Gastrocnemius medialis (tissue), 4 donors: ENCODE results near the gene BORCS5. TPM values are rescaled to one million over a fixed set of nuclear protein-coding genes. Genes with fewer than 3 reads are reported as not detected.

Experiments
- ATAC-seq, 2 donors: fragments of 150-250 bp; one replicate each; pipeline ENCODE4 v1.9.1; 2016
- DNase-seq, 2 donors: peaks; one replicate each; pipeline ENCODE4 v3.0.0-alpha.2; 2019
- H3K27ac ChIP-seq, 4 donors: fragments of 200-600 bp; sonication (generic); 1 replicate in 1 of 4; 2 replicates in 3 of 4; pipeline ENCODE4 v1.5.1; 2016 to 2018; ENCODE audit warnings: mild to moderate bottlenecking in 2 of 4, moderate library complexity in 1 of 4
- H3K27me3 ChIP-seq, 3 donors: fragments of 200-600 bp; sonication (generic) in 2 of 3; 1 replicate in 1 of 3; 2 replicates in 2 of 3; pipeline versions ENCODE4 v1.5.1 to v1.6.0; 2016 to 2019; ENCODE audit warnings: mild to moderate bottlenecking in 1 of 3, moderate library complexity in 1 of 3
- H3K36me3 ChIP-seq, 2 donors: fragments of 200-600 bp; sonication (generic) in 1 of 2; one replicate each; pipeline ENCODE4 v1.5.1; 2017 to 2018
- H3K4me1 ChIP-seq, 2 donors: fragments of 200-600 bp; sonication (generic) in 1 of 2; one replicate each; pipeline ENCODE4 v1.5.1; 2016 to 2017; ENCODE audit warnings: mild to moderate bottlenecking in 2 of 2
- H3K4me3 ChIP-seq, 4 donors: fragments of 200-600 bp; sonication (generic) in 3 of 4; 1 replicate in 1 of 4; 2 replicates in 3 of 4; pipeline ENCODE4 v1.5.1; 2016 to 2019; ENCODE audit warnings: mild to moderate bottlenecking in 2 of 4
- H3K9me3 ChIP-seq, 3 donors: fragments of 200-600 bp; sonication (generic) in 2 of 3; 1 replicate in 1 of 3; 2 replicates in 2 of 3; pipeline ENCODE4 v1.5.1; 2016 to 2019
- CTCF ChIP-seq, 5 experiments: fragments of 450-650 bp in 3 of 5; fragments of 200-600 bp in 2 of 5; sonication (generic) in 2 of 5; IDR thresholded peaks in 4 of 5; conservative IDR thresholded peaks in 1 of 5; 1 replicate in 4 of 5; 2 replicates in 1 of 5; pipeline ENCODE4 v1.5.1; 2016 to 2019; ENCODE audit warnings: antibody characterized with exemption in 5 of 5, mild to moderate bottlenecking in 3 of 5, moderate library complexity in 3 of 5
- POLR2A ChIP-seq, 2 donors: fragments of 450-650 bp; IDR thresholded peaks; one replicate each; pipeline ENCODE4 v1.6.1; 2017; ENCODE audit warnings: antibody characterized with exemption in 2 of 2, mild to moderate bottlenecking in 2 of 2, moderate library complexity in 2 of 2
- in situ Hi-C, 4 donors: fragments of 200-750 bp; cut with MboI; loops; one replicate each; pipeline versions ENCODE4 v1.15.0 to v1.8.0; 2017; ENCODE audit warnings: low sequenced_read_pairs in 4 of 4
- intact Hi-C: fragments of 100-400 bp; cut with DNase I; formaldehyde crosslinking; loops from one replicate; pipeline ENCODE4 v1.15.1; 2023; ENCODE audit warnings: low total_unique reads
- total RNA-seq, 4 donors: library from RNA; depleted of rRNA; stranded (reverse); fragments of >200 nt; gene quantifications; one replicate each; pipeline versions ENCODE4 v1.1.0 to v1.2.3, GENCODE V29; 2016

The BORCS5 gene
- total RNA-seq, 4 donors from 2014 or later, result 13.0 to 13.9 (median 13.4) TPM

- no peak for ATAC-seq
- Histone ChIP-seq H3K4me3 (peak overlapping the region in 1 of 4 donors; percentile 94), H3K4me1 (peaks cover 15 to 16% of the 10 kb centered on the region in 2 donors), H3K9me3 (no peaks in the 10 kb centered on the region), H3K27me3 (no peaks in the 10 kb centered on the region), H3K36me3 (no peaks in the 10 kb centered on the region), H3K27ac (peak overlapping the region; percentile 96 to 99 (median 98))
- in situ Hi-C loops (loop anchor here in 1 of 4 donors (25.0 kb wide), 1 partner anchor 354 kb away; the partner anchor contains the start of gene CDKN1B), intact Hi-C loops (loop anchor here (10.0 kb wide), 1 partner anchor 1634 kb away; the partner anchor contains the start of gene YBX3)
- TF ChIP-seq CTCF (IDR thresholded peaks at IDR 0.05 in 4 of 5, conservative IDR thresholded peaks at IDR 0.05 in 1 of 5) (no peak), POLR2A (IDR thresholded peaks at IDR 0.05) (no peak)
- no peak for DNase-seq
Measured at GRCh38 chr12:12358528-12358927, 1.6 kb downstream of the BORCS5 start.

GRCh38 chr12:12364787-12365445, 8.0 kb downstream of the BORCS5 start:
- Histone ChIP-seq H3K9me3 (no peaks in the 10 kb centered on the region), H3K4me1 (peaks cover 0 to 7% of the 10 kb centered on the region in 2 donors), H3K27me3 (no peaks in the 10 kb centered on the region), H3K36me3 (no peaks in the 10 kb centered on the region), H3K4me3 (no peak overlapping the region), H3K27ac (no peak overlapping the region)
- ATAC-seq, result no peak
- in situ Hi-C loops (loop anchor here in 1 of 4 donors (25.0 kb wide), 1 partner anchor 347 kb away; the partner anchor contains the start of gene CDKN1B), intact Hi-C loops (no loop called here)
- DNase-seq, result no peak
- TF ChIP-seq CTCF (IDR thresholded peaks at IDR 0.05 in 4 of 5, conservative IDR thresholded peaks at IDR 0.05 in 1 of 5) (no peak), POLR2A (IDR thresholded peaks at IDR 0.05) (no peak)

DNA sequence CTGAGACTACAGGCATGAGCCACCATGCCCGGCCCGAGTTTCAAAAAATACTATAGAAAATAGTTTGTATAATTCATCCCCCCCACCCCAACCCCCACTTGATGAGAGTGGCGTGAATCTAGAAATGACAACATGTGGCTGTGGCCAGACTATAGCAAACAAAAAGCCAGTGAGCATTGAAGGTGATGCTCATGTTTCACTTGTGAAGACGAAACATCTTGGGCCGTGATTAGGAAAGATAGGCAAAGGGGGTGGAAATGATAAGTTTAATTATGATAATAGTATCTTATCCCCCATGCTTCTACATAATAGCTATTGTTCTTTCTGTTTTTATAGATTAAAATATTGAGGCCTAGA, 8.5 kb downstream of the BORCS5 start:
- Histone ChIP-seq H3K9me3 (no peaks in the 10 kb centered on the region), H3K27me3 (no peaks in the 10 kb centered on the region), H3K36me3 (no peaks in the 10 kb centered on the region), H3K27ac (no peak overlapping the region), H3K4me3 (no peak overlapping the region), H3K4me1 (peaks cover 0 to 7% of the 10 kb centered on the region in 2 donors)
- intact Hi-C loops, result no loop called here
- ATAC-seq, result no peak
- DNase-seq, result no peak
- TF ChIP-seq CTCF (IDR thresholded peaks at IDR 0.05 in 4 of 5, conservative IDR thresholded peaks at IDR 0.05 in 1 of 5), result no peak
- no peak for TF ChIP-seq POLR2A (IDR thresholded peaks at IDR 0.05)
- in situ Hi-C loops, result loop anchor here in 1 of 4 donors (25.0 kb wide), 1 partner anchor 347 kb away; the partner anchor contains the start of gene CDKN1B

GRCh38 chr12:12365931-12366431, 9.1 kb downstream of the BORCS5 start:
- no peak overlapping the region for H3K4me3 ChIP-seq
- peaks cover 0 to 7% of the 10 kb centered on the region in 2 donors for H3K4me1 ChIP-seq
- in situ Hi-C loops (loop anchor here in 1 of 4 donors (25.0 kb wide), 1 partner anchor 346 kb away; the partner anchor contains the start of gene CDKN1B), intact Hi-C loops (no loop called here)
- TF ChIP-seq CTCF (IDR thresholded peaks at IDR 0.05 in 4 of 5, conservative IDR thresholded peaks at IDR 0.05 in 1 of 5) (no peak), POLR2A (IDR thresholded peaks at IDR 0.05) (no peak)
- no peak for ATAC-seq
- H3K27ac ChIP-seq, result no peak overlapping the region
- DNase-seq, result no peak
- H3K9me3 ChIP-seq, result no peaks in the 10 kb centered on the region
- no peaks in the 10 kb centered on the region for H3K36me3 ChIP-seq
- H3K27me3 ChIP-seq, result no peaks in the 10 kb centered on the region
